ENCODE results near the gene SERPINA4.
A peak's percentile ranks its signal among the peaks of the same experiment; 100 is the strongest.

SERPINA4 gene

GRCh38 chr14:94543449-94544124 lies 17.7 kb upstream of the SERPINA4 start:
- no peak for DNase-seq

GRCh38 chr14:94544726-94545125 lies 16.5 kb upstream of the SERPINA4 start:
- no peak for DNase-seq

- DNase-seq: no peak
Measured at GRCh38 chr14:94545131-94545841, 16.0 kb upstream of the SERPINA4 start.

DNA sequence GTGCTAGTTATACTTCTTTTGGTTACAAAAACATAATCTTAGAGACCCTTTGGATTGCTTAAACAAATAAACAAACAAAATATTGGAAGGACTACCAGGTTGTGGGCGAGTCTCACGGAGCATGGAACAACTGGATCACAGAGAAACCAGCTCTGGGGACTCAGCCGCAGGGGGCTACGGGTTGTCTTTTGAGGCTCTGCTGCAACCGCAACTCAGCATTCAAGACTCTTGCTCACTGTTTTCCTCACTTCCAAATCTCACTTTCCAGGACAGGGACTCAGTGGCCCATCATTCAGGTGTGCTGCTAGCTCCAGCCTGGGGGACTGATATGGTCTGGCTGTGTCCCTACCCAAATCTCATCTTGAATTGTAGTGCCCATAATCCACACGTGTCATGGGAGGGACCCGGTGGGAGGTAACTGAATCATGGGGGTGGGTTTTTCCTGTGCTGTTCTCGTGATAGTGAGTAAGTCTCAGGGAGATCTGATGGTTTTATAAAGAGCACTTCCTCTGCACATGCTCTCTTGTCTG lies 14.0 kb upstream of the SERPINA4 start:
- no peak for DNase-seq

GRCh38 chr14:94547726-94548125 lies 13.5 kb upstream of the SERPINA4 start:
- no peak for DNase-seq

- DNase-seq: no peak
Measured at GRCh38 chr14:94548131-94548998, 12.9 kb upstream of the SERPINA4 start.

DNA sequence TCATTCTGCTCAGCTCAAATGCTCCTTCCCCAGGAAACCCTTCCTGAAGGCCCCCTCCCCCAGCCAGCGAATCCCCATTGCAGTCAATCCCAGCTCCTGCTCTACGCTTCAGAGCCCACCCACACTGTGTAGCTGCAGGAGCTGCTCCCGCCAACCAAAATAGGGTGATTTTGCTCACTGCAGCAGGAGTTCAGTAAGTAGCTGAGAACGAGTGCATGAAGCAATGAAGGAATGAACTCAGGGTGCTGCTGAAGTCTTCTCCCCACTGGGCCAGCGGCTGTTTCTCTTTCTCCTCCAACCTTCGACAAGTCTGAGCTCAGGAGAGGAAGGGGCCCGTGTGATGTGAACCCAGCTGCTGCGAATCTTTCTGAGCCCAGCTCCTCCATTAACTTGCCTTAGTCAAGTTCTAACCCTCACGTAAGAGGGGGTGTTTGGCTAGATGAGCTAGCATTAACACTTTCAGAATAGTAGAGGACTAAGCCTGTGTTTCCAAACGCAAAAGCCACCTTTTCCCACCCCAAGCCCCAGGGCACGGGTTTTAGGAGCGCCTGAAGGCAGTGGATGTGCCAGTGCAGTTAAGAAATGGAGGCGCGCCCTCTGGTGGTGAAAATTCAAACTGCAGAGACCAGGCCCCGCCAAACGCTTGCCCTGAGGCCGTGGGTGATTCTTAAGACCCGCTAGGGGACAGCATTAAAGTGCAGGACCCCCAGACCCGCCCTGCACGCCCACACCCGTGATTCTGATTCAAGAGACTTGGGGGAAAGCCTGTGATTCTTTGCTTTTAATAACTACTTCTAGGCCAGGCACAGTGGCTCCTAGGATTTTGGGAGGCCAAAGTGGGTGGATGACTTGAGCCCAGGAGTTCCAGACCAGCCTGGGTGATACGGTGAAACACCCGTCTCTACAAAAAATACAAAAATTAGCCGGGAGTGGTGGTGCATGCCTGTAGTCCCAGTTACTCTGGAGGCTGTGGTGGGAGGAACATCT lies 11.9 kb upstream of the SERPINA4 start:
- DNase-seq: peak; percentile 6

- DNase-seq: no peak
Measured at GRCh38 chr14:94550041-94550440, 11.2 kb upstream of the SERPINA4 start.

GRCh38 chr14:94555991-94556390 lies 5.3 kb upstream of the SERPINA4 start:
- no peak for DNase-seq

DNA sequence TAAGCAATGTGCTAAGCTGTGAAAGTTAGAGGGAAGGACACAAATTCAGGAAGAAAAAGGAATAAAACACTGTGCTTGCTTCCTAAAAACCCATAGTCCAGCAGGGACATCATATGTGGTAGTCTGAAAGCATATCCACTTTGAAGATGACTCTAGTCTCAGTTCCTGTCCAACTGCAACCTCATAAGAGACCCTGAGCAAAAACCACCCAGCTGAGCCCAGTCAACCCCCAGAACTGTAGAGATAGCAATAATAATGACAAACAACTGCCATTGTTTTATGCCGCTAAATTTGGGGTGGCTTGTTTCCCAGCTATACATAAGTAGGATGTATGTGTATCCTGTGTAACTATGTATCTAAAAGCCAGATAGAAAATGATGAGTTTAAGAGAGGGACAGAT lies 3.9 kb upstream of the SERPINA4 start:
- no peak for DNase-seq

GRCh38 chr14:94558842-94559241 lies 2.4 kb upstream of the SERPINA4 start:
- no peak for DNase-seq

DNA sequence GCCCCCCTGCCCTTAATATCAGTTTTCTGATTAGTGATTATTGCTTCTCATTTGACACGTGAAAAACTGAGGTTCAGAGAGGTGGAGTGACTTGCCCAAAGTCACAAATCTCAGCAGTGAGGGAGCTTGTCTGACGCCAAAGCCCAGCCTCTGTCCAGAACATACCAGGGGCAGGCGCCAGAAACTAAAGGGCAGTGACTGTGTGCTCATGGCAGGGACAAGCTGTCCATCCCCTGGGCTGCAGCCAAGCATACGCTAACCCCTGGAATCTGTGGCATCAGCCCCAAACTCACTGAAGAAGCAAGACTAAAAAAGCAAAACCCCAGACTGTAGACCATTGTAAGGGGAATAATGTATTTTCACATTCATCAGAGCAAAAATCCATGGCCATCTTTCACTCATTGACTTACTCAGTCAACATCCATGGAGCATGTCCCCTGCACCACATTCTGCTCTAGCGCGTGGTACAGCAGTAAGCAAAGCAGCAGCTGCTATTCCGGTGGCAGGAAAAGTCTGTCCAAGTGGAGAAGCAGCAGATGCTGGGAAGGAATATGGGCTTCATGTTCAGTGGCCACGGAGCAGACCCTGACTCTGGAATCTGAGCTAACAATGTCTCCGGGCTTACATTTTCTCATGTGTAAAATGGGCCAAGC lies 1.5 kb upstream of the SERPINA4 start:
- DNase-seq: no peak

DNA sequence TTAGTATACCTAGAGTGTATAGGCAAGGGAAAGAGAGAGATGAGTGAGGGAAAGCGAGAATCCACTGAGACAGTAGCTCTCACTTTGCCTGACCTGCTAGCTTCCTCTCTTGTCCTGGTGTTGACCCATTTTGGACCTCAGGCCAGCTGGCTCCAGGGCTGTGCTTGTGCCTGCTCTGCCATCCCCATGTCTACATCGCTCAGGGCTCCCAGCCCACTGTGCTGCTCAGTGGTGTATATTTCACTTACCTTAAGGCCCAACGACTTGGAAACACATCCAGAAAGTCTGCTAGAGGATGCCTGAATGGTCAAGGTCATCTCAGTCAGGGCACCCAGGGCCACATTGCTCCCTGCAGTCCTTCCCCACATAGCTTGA lies 964 bp upstream of the SERPINA4 start:
- DNase-seq: no peak

- DNase-seq: no peak
Measured at GRCh38 chr14:94561656-94562010, 391 bp downstream of the SERPINA4 start.

- DNase-seq: no peak
Measured at GRCh38 chr14:94562022-94562421, 780 bp downstream of the SERPINA4 start.

DNA sequence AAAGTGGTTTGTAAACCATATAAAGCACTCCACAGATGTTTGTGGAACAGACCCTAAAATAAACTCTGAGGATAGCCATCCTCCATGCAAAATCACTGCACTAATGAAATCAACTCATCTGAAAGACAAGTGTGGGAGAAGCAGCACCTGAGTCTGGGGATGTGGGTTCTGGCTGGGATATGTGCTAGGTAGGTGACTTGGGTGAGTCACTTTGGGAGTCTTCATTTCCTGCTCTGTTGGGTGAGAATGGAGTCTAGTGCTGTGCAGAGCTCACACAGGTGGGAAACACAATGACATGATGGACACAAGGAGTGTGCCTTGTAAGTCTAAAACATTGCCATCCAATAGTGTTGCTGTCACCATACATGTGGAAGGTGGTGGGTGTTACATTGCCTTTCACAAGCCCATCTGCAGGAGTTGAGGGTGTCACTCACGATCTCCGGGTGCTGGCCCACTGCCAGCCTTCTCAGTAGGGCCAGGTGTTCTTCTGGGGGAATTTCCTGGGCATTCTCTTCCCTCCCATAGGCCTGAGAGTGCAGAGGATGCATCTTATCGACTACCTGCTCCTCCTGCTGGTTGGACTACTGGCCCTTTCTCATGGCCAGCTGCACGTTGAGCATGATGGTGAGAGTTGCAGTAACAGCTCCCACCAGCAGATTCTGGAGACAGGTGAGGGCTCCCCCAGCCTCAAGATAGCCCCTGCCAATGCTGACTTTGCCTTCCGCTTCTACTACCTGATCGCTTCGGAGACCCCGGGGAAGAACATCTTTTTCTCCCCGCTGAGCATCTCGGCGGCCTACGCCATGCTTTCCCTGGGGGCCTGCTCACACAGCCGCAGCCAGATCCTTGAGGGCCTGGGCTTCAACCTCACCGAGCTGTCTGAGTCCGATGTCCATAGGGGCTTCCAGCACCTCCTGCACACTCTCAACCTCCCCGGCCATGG lies 2.0 kb downstream of the SERPINA4 start:
- no peak for DNase-seq

GRCh38 chr14:94564381-94564780 lies 3.1 kb downstream of the SERPINA4 start:
- DNase-seq: no peak

DNA sequence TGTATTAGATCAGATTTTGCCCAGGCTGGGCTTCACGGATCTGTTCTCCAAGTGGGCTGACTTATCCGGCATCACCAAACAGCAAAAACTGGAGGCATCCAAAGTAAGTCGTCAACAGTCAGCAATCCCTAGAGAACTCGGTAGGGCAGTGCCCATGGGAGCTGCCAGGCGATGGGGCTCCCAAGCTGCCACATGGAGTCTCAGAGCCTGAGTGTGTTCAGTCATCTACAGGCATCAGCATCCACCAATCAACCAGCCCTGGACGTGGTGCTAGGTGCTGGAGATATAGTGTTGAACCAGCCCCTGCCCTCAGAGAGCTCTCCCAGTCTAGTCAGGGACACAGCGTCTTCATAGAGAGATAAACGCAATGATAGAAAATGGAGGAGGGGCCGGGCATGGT lies 6.9 kb downstream of the SERPINA4 start:
- no peak for DNase-seq

- DNase-seq: no peak
Measured at GRCh38 chr14:94569381-94570001, 8.2 kb downstream of the SERPINA4 start.

DNA sequence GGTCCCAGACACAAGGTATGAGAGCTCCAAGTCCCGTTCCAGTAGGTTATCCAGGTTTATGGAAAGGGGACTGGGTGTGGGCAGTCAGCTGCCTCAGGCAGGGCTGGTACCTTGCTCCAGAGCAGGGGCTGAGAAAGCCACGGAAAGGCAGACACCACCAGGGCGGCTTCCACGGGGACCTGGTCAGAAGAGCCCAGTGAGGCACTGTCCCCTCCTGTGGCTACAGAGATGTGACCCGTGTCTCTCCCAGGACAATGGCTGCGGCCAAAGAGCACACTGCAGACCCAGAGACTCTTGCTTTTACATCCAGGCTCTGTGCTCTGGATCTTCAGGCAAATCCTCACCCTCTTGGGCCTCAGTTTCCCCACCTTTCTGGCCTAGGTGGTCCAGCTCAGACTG lies 8.8 kb downstream of the SERPINA4 start:
- no peak for DNase-seq

All from KG1 (cell line).